ENCODE results near the gene GNAS-AS1. TPM values are rescaled to one million over a fixed set of nuclear protein-coding genes. Genes with fewer than 3 reads are reported as not detected.

Gene GNAS-AS1
- total RNA-seq, 1 donor from 2014 or later = 1.4 TPM

DNA sequence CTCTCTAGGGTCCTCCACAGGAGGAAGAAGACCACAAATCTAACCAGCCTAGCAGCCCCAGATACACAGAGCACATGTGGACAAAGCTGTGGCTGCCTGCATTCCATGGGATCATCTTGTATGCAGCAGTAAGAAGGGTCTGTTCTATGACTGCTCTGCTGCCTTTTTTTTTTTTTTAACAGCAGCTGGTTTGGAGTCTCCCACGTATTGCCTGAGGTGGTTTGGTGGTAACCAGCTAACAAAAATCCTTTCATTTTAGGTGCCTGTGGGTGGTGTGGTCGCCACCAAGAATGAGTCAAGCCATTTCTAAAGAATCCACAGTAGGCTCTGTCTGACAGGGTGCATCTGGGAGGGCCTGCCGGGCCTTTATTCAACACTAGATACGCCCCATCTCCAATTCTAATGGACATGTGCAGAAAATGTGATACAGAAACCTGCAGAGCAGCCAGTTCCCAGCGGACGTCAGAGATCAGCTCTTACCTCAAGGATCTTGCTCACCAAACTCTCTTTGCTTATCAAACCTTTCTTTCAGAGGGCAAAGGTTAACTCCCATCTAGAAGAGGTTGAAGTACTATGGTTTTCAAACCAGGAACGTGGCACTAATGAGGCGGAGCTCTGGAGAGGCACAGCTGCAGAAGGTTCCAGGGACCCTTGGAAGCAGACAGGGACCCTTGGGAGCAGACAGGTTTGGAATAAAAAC lies 32.0 kb downstream of the GNAS-AS1 start:
- Mint-ChIP-seq H3K9me3 (no peaks in the 10 kb centered on the region), H3K4me3 (no peak overlapping the region), H3K4me1 (no peaks in the 10 kb centered on the region), H3K27ac (no peak overlapping the region), H3K27me3 (peaks cover 5% of the 10 kb centered on the region), H3K36me3 (ENCODE audit: low read depth) (peaks cover 1% of the 10 kb centered on the region)
- POLR2A ChIA-PET = no interaction called here
- CTCF ChIA-PET = no interaction called here
- DNase-seq = no peak
- ATAC-seq (ENCODE audit: low read depth) = no peak
- intact Hi-C loops (cut with micrococcal nuclease) = no loop called here
- TF ChIP-seq, protein P1, sequence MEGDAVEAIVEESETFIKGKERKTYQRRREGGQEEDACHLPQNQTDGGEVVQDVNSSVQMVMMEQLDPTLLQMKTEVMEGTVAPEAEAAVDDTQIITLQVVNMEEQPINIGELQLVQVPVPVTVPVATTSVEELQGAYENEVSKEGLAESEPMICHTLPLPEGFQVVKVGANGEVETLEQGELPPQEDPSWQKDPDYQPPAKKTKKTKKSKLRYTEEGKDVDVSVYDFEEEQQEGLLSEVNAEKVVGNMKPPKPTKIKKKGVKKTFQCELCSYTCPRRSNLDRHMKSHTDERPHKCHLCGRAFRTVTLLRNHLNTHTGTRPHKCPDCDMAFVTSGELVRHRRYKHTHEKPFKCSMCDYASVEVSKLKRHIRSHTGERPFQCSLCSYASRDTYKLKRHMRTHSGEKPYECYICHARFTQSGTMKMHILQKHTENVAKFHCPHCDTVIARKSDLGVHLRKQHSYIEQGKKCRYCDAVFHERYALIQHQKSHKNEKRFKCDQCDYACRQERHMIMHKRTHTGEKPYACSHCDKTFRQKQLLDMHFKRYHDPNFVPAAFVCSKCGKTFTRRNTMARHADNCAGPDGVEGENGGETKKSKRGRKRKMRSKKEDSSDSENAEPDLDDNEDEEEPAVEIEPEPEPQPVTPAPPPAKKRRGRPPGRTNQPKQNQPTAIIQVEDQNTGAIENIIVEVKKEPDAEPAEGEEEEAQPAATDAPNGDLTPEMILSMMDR (IDR thresholded peaks at IDR 0.05) = no peak

DNA sequence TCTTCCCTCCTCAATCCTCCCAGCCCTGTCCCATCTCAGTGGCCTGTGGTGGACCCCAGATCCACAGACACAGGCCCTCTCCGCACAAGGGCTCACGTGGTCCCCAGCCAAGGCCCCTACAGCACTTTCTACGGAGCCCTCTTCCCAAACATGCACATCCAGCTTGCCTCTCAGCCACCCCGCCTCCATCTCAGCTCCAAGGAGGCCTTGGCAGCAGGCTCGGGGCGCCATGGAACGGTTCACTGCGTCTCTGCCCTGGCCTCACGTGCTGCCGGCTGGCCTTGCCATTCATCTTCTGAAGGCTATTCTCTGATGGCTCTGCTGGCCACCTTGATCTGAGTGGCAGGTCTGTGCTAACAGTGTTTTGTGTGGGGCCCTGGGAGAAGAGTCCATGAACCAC lies 33.0 kb downstream of the GNAS-AS1 start:
- intact Hi-C loops (cut with micrococcal nuclease) = no loop called here
- H3K9me3 Mint-ChIP-seq = no peaks in the 10 kb centered on the region
- H3K27ac Mint-ChIP-seq = no peak overlapping the region
- ATAC-seq (ENCODE audit: low read depth) (no peak), DNase-seq (no peak)
- peaks cover 1% of the 10 kb centered on the region for H3K36me3 Mint-ChIP-seq (ENCODE audit: low read depth)
- TF ChIP-seq, protein P1 (IDR thresholded peaks at IDR 0.05) = no peak
- CTCF ChIA-PET = no interaction called here
- no peaks in the 10 kb centered on the region for H3K4me1 Mint-ChIP-seq
- POLR2A ChIA-PET = no interaction called here
- H3K27me3 Mint-ChIP-seq = peaks cover 9% of the 10 kb centered on the region
- H3K4me3 Mint-ChIP-seq = no peak overlapping the region

DNA sequence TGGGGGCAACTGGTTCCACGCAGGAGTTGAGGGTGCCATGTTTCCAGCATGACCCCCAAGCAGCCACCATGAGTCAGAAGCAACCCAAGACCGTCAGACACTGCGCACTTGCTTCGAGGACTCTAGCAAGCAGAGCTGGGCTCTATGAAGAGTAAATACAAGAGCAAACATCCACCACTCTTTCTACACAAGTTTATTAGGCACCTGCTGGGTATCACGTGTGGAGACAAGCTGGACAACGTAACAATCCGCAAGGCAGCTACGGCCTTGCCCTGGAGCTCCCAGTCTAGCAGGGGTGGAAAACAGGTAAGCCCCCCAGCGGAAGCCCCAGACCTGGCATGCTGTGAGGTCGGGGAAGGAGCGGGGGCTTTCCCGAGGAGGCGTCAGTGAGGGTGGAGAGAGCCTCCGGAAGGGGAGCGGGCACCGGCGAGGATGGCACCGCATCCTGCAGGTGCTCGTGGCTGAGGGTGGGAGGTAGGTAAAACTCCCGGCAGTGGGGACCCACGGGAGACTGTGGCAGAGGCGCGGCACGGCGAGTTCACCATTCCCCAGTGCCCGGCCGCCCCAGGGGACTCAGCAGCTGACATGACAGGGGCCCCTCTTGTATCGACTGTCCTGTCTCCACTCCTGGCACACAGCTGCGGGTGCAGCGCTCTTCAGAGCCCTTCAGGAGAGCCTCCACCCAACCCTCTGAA lies 33.6 kb downstream of the GNAS-AS1 start:
- ChIA-PET CTCF (no interaction called here), POLR2A (no interaction called here)
- DNase-seq = no peak
- Mint-ChIP-seq H3K9me3 (no peaks in the 10 kb centered on the region), H3K36me3 (ENCODE audit: low read depth) (peaks cover 1% of the 10 kb centered on the region), H3K27ac (no peak overlapping the region), H3K27me3 (peaks cover 9% of the 10 kb centered on the region), H3K4me3 (no peak overlapping the region), H3K4me1 (no peaks in the 10 kb centered on the region)
- intact Hi-C loops (cut with micrococcal nuclease) = no loop called here
- TF ChIP-seq, protein P1 (IDR thresholded peaks at IDR 0.05) = no peak
- ATAC-seq (ENCODE audit: low read depth) = no peak

DNA sequence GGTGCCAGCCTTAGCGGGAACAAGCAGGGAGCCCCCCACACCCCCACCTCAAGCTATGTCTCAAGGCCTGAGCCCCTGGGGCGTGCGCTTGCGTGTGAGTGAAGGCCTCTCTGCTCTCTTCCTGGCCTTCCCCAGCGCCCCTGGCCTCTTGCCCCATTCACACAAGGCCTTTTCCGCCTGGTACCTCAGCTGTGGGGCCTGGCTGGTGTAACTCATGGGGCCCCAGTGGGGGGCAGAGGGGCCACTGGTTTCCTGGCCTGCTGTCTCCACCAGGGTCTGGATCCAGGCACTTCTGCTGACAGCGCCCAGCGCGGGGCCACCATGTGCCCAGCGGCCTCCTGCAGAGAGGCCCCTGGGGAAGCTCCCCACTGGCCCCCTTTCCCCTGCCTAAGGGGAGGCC lies 34.7 kb downstream of the GNAS-AS1 start:
- Mint-ChIP-seq H3K27ac (no peak overlapping the region), H3K36me3 (ENCODE audit: low read depth) (peaks cover 1% of the 10 kb centered on the region), H3K4me3 (no peak overlapping the region), H3K27me3 (peaks cover 16% of the 10 kb centered on the region), H3K4me1 (no peaks in the 10 kb centered on the region), H3K9me3 (no peaks in the 10 kb centered on the region)
- intact Hi-C loops (cut with micrococcal nuclease) = no loop called here
- CTCF ChIA-PET = no interaction called here
- POLR2A ChIA-PET = no interaction called here
- ATAC-seq (ENCODE audit: low read depth) = no peak
- no peak for DNase-seq
- TF ChIP-seq, protein P1 (IDR thresholded peaks at IDR 0.05) = no peak

DNA sequence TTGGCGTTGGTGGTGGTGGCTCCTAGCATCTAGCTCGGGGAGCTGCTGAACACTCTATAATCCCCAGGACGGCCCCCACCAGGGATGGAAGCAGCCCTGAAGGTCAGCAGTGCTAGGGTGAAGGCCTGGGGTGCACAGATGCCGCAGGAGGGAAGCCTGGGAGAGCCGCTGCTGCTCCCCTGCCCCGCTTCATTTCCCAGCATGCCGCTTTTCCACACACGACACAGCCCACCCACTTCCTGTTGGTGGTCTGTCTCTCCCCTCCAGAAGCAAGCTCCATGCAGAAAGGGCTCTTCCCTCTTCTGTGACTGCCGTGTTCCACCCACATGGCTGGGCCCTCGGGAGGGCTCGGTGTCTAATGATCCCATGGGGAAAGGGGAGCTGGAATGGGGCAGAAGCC lies 35.3 kb downstream of the GNAS-AS1 start:
- ATAC-seq (ENCODE audit: low read depth) = no peak
- intact Hi-C loops (cut with micrococcal nuclease) = no loop called here

More for the DNA sequence above, 35.3 kb downstream of the GNAS-AS1 start:
- H3K4me3 Mint-ChIP-seq = no peak overlapping the region
- no peaks in the 10 kb centered on the region for H3K4me1 Mint-ChIP-seq
- no peak for DNase-seq
- TF ChIP-seq, protein P1 (IDR thresholded peaks at IDR 0.05) = no peak
- H3K9me3 Mint-ChIP-seq = no peaks in the 10 kb centered on the region
- ChIA-PET CTCF (no interaction called here), POLR2A (no interaction called here)
- H3K27me3 Mint-ChIP-seq = peaks cover 18% of the 10 kb centered on the region
- no peak overlapping the region for H3K27ac Mint-ChIP-seq
- H3K36me3 Mint-ChIP-seq (ENCODE audit: low read depth) = peaks cover under 1% of the 10 kb centered on the region

All from activated B cell treated with CpG ODN at 0.5 μM for 24 hours (primary cell).